BJ (cell line): ENCODE results near the gene CPD. TPM values are rescaled to one million over a fixed set of nuclear protein-coding genes. Genes with fewer than 3 reads are reported as not detected.

Experiments used
- CTCF ChIA-PET: fragments of 350-600 bp; formaldehyde crosslinking; extraction: SDS; loops from one replicate; lab custom pipeline; 2021; ENCODE audit warnings: antibody characterized with exemption, inconsistent platforms; lab: Yijun Ruan, JAX
- POLR2A ChIA-PET: fragments of 300-600 bp; sonication (Branson Sonifier 250); formaldehyde crosslinking; extraction: SDS; loops from one replicate; lab custom pipeline; 2021; ENCODE audit warnings: antibody characterized with exemption; lab: Charles Lee
- DNase-seq: peaks from one replicate; pipeline ENCODE4 v3.0.0-alpha.2; 2011; ENCODE audit warnings: low read depth
- H3K27me3 ChIP-seq: 2 replicates; pipeline ENCODE4 v1.6.0; 2011; ENCODE audit warnings: low read length; ENCODE audit not compliant: control insufficient read depth, insufficient read depth
- H3K36me3 ChIP-seq: 2 replicates; pipeline ENCODE4 v1.5.1; 2011; ENCODE audit warnings: low read length; ENCODE audit not compliant: control insufficient read depth, insufficient read depth
- H3K4me3 ChIP-seq: 2 replicates; pipeline ENCODE4 v1.5.1; 2011; ENCODE audit warnings: low read depth, mild to moderate bottlenecking, control low read depth, low read length
- polyA plus RNA-seq: library from polyadenylated mRNA; depleted of rRNA; stranded (reverse); fragments of >200 nt; gene quantifications from 2 replicates; pipeline ENCODE4 v1.2.3, GENCODE V29; 2011
- TF ChIP-seq, protein P1 (sequence below): IDR thresholded peaks from 2 replicates; pipeline ENCODE4 v1.5.1; 2011; ENCODE audit warnings: low read depth, mild to moderate bottlenecking, control low read depth, inconsistent platforms, low read length, moderate library complexity; ENCODE audit not compliant: insufficient read depth

CPD gene
- polyA plus RNA-seq, 1 experiment, result 65.4 TPM

DNA sequence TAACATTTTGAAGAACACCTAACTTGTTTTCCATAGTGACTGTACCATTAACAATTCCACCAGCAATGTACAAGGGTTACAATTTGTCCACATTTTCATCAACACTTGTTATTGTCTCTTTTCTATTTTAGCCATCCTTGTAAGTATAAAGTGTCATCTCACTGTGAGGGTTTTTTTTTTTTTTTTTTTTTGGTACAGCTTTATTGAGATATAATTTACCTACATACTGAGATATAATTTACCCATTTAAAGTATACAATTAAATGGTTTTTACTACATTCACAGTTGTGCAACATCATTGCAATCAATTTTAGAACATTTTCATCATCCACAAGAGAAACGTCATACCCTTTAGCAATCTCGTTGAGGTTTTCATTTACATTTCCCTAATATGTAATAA, 27.0 kb upstream of the CPD start:
- H3K36me3 ChIP-seq, result no peaks in the 10 kb centered on the region
- TF ChIP-seq, protein P1, sequence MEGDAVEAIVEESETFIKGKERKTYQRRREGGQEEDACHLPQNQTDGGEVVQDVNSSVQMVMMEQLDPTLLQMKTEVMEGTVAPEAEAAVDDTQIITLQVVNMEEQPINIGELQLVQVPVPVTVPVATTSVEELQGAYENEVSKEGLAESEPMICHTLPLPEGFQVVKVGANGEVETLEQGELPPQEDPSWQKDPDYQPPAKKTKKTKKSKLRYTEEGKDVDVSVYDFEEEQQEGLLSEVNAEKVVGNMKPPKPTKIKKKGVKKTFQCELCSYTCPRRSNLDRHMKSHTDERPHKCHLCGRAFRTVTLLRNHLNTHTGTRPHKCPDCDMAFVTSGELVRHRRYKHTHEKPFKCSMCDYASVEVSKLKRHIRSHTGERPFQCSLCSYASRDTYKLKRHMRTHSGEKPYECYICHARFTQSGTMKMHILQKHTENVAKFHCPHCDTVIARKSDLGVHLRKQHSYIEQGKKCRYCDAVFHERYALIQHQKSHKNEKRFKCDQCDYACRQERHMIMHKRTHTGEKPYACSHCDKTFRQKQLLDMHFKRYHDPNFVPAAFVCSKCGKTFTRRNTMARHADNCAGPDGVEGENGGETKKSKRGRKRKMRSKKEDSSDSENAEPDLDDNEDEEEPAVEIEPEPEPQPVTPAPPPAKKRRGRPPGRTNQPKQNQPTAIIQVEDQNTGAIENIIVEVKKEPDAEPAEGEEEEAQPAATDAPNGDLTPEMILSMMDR, result no peak
- 0 out of 2 replicates have a peak, but pooled peaks cover 1% of the 10 kb centered on the region for H3K27me3 ChIP-seq
- no peak overlapping the region for H3K4me3 ChIP-seq
- ChIA-PET POLR2A (no interaction called here), CTCF (no interaction called here)
- DNase-seq, result no peak

DNA sequence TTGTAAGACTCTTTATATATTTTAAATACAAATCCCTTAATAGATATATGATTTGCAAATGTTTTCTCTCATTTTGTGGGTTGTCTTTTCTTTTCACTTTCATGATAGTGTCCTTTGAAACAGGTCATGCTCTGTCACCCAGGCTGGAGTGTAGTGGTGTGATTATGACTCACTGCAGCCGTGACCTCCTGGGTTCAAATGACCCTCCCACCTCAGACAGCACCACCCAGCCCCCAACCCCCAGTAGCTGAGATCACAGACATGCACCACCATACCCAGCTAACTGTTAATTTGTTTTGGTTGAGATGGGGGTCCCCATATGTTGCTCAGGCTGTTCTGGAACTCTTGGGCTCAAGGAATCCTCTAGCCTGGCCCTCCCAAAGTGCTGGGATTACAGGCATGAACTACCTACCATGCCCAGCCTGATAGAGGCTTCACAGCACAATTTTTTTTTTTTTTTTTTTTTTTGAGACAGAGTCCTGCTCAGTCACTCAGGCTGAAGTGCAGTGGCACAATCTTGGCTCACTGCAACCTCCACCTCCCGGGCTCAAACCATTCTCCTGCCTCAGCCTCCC, 26.4 kb upstream of the CPD start:
- TF ChIP-seq, protein P1, result no peak
- DNase-seq, result no peak
- Histone ChIP-seq H3K4me3 (no peak overlapping the region), H3K27me3 (0 out of 2 replicates have a peak, but pooled peaks cover 1% of the 10 kb centered on the region), H3K36me3 (no peaks in the 10 kb centered on the region)
- ChIA-PET POLR2A (no interaction called here), CTCF (interaction anchor here (1.1 kb wide), 1 partner anchor 12 kb away, joined by 4 read pairs; no protein-coding TSS in a partner anchor)

DNA sequence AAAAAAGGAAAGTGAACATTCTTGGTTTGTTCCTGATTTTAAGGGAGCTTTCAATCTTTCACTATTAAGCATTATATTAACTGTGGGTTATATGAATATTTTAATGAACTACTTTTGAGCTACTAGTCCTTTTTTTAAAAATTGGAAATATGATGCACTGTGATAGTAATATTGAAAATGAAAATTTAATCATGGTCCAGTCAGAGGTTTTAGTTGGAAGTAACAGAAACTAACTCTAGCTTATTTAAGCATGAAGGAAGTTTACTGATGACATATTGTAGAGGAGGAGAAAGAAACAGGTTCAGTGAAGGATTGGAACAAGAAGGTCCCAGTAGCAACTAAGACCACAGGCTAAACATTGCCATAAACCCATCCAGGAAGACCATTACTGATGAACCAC, 24.0 kb upstream of the CPD start:
- no peak for DNase-seq
- ChIA-PET POLR2A (no interaction called here), CTCF (interaction anchor here (1.2 kb wide), 1 partner anchor 14 kb away, joined by 3 read pairs; no protein-coding TSS in a partner anchor)
- TF ChIP-seq, protein P1, result no peak
- Histone ChIP-seq H3K4me3 (no peak overlapping the region), H3K36me3 (no peaks in the 10 kb centered on the region), H3K27me3 (no peaks in the 10 kb centered on the region)

DNA sequence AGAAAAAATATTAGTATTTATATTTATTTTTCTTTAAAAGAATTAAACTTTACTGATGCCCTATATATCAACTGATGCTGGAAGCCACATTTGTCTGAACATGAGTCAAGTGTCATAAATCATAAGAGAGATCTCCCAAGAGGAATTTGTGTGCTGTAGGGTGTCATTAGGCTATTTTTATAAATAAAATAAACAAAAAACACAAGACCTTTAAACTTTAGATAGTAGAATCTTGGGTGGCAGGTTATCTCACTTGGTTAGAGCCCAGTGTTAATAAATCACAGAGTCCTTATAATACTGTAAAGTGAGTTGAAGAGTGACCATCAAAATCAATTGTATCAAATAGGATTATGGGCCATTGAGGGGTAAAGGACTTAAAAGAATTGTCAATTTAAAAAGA, 21.3 kb upstream of the CPD start:
- DNase-seq, result no peak
- POLR2A ChIA-PET, result interaction anchor here (0.6 kb wide), 1 partner anchor 13 kb away, joined by 3 read pairs; no protein-coding TSS in a partner anchor
- Histone ChIP-seq H3K27me3 (no peaks in the 10 kb centered on the region), H3K4me3 (no peak overlapping the region), H3K36me3 (no peaks in the 10 kb centered on the region)
- TF ChIP-seq, protein P1, result no peak
- CTCF ChIA-PET, result no interaction called here

DNA sequence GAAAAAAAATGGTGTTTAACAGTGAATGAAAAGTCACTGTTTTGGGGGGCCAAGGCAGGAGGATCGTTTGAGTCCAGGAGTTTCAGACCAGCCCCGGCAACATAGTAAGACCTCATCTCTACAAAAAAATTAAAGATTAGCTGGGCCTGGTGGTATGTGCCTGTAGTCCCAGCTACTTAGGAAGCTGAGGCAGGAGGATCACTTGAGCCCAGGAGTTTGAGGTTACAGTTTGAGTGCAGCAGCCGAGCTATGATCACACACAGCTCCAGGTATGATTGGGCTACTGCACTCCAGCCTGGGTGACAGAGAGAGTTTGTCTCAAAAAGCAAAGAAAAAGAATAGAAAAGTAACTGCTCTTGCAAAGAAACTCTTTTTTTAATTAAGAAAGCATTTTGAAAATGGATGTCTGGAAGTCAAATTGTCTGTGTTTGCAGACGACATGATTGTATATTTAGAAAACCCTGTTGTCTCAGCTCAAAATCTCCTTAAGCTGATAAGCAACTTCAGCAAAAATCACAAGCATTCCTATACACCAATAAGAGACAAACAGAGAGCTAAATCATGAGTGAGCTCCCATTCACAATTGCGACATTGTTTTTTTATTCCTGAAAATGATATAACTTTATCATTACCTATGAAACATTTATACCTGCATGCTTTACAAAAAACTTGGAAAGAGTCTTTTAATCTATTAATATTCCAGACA, 20.5 kb upstream of the CPD start:
- Histone ChIP-seq H3K27me3 (no peaks in the 10 kb centered on the region), H3K36me3 (no peaks in the 10 kb centered on the region), H3K4me3 (no peak overlapping the region)
- ChIA-PET POLR2A (no interaction called here), CTCF (no interaction called here)
- TF ChIP-seq, protein P1, result no peak
- no peak for DNase-seq
